ENCODE results near the gene WSCD2.

The WSCD2 gene

GRCh38 chr12:108148521-108149074 is 19.5 kb downstream of the WSCD2 start:
- no peak overlapping the region for H3K27ac Mint-ChIP-seq
- no peaks in the 10 kb centered on the region for H3K4me1 Mint-ChIP-seq (ENCODE audit: low read depth)

GRCh38 chr12:108150436-108150835 is 21.3 kb downstream of the WSCD2 start:
- Mint-ChIP-seq H3K27me3 (ENCODE audit: low read depth) (no peaks in the 10 kb centered on the region), H3K4me3 (no peak overlapping the region), H3K4me1 (ENCODE audit: low read depth) (no peaks in the 10 kb centered on the region), H3K9me3 (no peaks in the 10 kb centered on the region), H3K27ac (no peak overlapping the region), H3K36me3 (ENCODE audit: low read depth) (no peaks in the 10 kb centered on the region)

More at GRCh38 chr12:108148521-108149074, 19.5 kb downstream of the WSCD2 start:
- Mint-ChIP-seq H3K9me3 (no peaks in the 10 kb centered on the region), H3K4me3 (no peak overlapping the region), H3K27me3 (ENCODE audit: low read depth) (no peaks in the 10 kb centered on the region), H3K36me3 (ENCODE audit: low read depth) (no peaks in the 10 kb centered on the region)

- no peaks in the 10 kb centered on the region for H3K4me1 Mint-ChIP-seq (ENCODE audit: low read depth)
- no peak overlapping the region for H3K27ac Mint-ChIP-seq
- H3K36me3 Mint-ChIP-seq (ENCODE audit: low read depth) = no peaks in the 10 kb centered on the region
- H3K4me3 Mint-ChIP-seq = no peak overlapping the region
- no peaks in the 10 kb centered on the region for H3K27me3 Mint-ChIP-seq (ENCODE audit: low read depth)
- no peaks in the 10 kb centered on the region for H3K9me3 Mint-ChIP-seq
Measured at GRCh38 chr12:108151533-108152169, 22.6 kb downstream of the WSCD2 start.

GRCh38 chr12:108152170-108152538 is 23.1 kb downstream of the WSCD2 start:
- no peaks in the 10 kb centered on the region for H3K9me3 Mint-ChIP-seq
- H3K27ac Mint-ChIP-seq = no peak overlapping the region
- H3K36me3 Mint-ChIP-seq (ENCODE audit: low read depth) = no peaks in the 10 kb centered on the region
- no peaks in the 10 kb centered on the region for H3K27me3 Mint-ChIP-seq (ENCODE audit: low read depth)
- no peak overlapping the region for H3K4me3 Mint-ChIP-seq
- H3K4me1 Mint-ChIP-seq (ENCODE audit: low read depth) = no peaks in the 10 kb centered on the region

- H3K9me3 Mint-ChIP-seq = no peaks in the 10 kb centered on the region
- no peak overlapping the region for H3K4me3 Mint-ChIP-seq
Measured at GRCh38 chr12:108156717-108157116, 27.6 kb downstream of the WSCD2 start.

GRCh38 chr12:108157870-108158459 is 28.9 kb downstream of the WSCD2 start:
- no peaks in the 10 kb centered on the region for H3K4me1 Mint-ChIP-seq (ENCODE audit: low read depth)
- H3K4me3 Mint-ChIP-seq = no peak overlapping the region
- no peaks in the 10 kb centered on the region for H3K36me3 Mint-ChIP-seq (ENCODE audit: low read depth)
- H3K27ac Mint-ChIP-seq = no peak overlapping the region
- H3K9me3 Mint-ChIP-seq = no peaks in the 10 kb centered on the region
- no peaks in the 10 kb centered on the region for H3K27me3 Mint-ChIP-seq (ENCODE audit: low read depth)

More at GRCh38 chr12:108156717-108157116, 27.6 kb downstream of the WSCD2 start:
- Mint-ChIP-seq H3K27ac (no peak overlapping the region), H3K4me1 (ENCODE audit: low read depth) (no peaks in the 10 kb centered on the region), H3K36me3 (ENCODE audit: low read depth) (no peaks in the 10 kb centered on the region), H3K27me3 (ENCODE audit: low read depth) (no peaks in the 10 kb centered on the region)

- no peaks in the 10 kb centered on the region for H3K9me3 Mint-ChIP-seq
- H3K27me3 Mint-ChIP-seq (ENCODE audit: low read depth) = no peaks in the 10 kb centered on the region
- H3K4me3 Mint-ChIP-seq = no peak overlapping the region
- H3K4me1 Mint-ChIP-seq (ENCODE audit: low read depth) = no peaks in the 10 kb centered on the region
- no peaks in the 10 kb centered on the region for H3K36me3 Mint-ChIP-seq (ENCODE audit: low read depth)
- H3K27ac Mint-ChIP-seq = no peak overlapping the region
Measured at GRCh38 chr12:108162207-108162606, 33.1 kb downstream of the WSCD2 start.

- Mint-ChIP-seq H3K27ac (no peak overlapping the region), H3K27me3 (ENCODE audit: low read depth) (no peaks in the 10 kb centered on the region), H3K4me3 (no peak overlapping the region), H3K36me3 (ENCODE audit: low read depth) (no peaks in the 10 kb centered on the region), H3K9me3 (no peaks in the 10 kb centered on the region), H3K4me1 (ENCODE audit: low read depth) (no peaks in the 10 kb centered on the region)
Measured at GRCh38 chr12:108166505-108166904, 37.4 kb downstream of the WSCD2 start.

GRCh38 chr12:108167974-108168373 is 38.9 kb downstream of the WSCD2 start:
- Mint-ChIP-seq H3K36me3 (ENCODE audit: low read depth) (no peaks in the 10 kb centered on the region), H3K4me1 (ENCODE audit: low read depth) (no peaks in the 10 kb centered on the region), H3K27me3 (ENCODE audit: low read depth) (no peaks in the 10 kb centered on the region), H3K4me3 (no peak overlapping the region), H3K9me3 (no peaks in the 10 kb centered on the region), H3K27ac (no peak overlapping the region)

- Mint-ChIP-seq H3K27me3 (ENCODE audit: low read depth) (no peaks in the 10 kb centered on the region), H3K4me1 (ENCODE audit: low read depth) (no peaks in the 10 kb centered on the region), H3K9me3 (no peaks in the 10 kb centered on the region), H3K36me3 (ENCODE audit: low read depth) (no peaks in the 10 kb centered on the region), H3K4me3 (no peak overlapping the region), H3K27ac (no peak overlapping the region)
Measured at GRCh38 chr12:108169708-108170107, 40.6 kb downstream of the WSCD2 start.

GRCh38 chr12:108170164-108170563 is 41.1 kb downstream of the WSCD2 start:
- no peaks in the 10 kb centered on the region for H3K36me3 Mint-ChIP-seq (ENCODE audit: low read depth)
- no peaks in the 10 kb centered on the region for H3K27me3 Mint-ChIP-seq (ENCODE audit: low read depth)
- H3K4me1 Mint-ChIP-seq (ENCODE audit: low read depth) = no peaks in the 10 kb centered on the region
- no peak overlapping the region for H3K4me3 Mint-ChIP-seq
- no peaks in the 10 kb centered on the region for H3K9me3 Mint-ChIP-seq
- no peak overlapping the region for H3K27ac Mint-ChIP-seq

GRCh38 chr12:108172033-108172432 is 42.9 kb downstream of the WSCD2 start:
- Mint-ChIP-seq H3K36me3 (ENCODE audit: low read depth) (no peaks in the 10 kb centered on the region), H3K27me3 (ENCODE audit: low read depth) (no peaks in the 10 kb centered on the region), H3K4me3 (no peak overlapping the region), H3K9me3 (no peaks in the 10 kb centered on the region), H3K4me1 (ENCODE audit: low read depth) (no peaks in the 10 kb centered on the region), H3K27ac (no peak overlapping the region)

- Mint-ChIP-seq H3K4me3 (no peak overlapping the region), H3K36me3 (ENCODE audit: low read depth) (no peaks in the 10 kb centered on the region), H3K4me1 (ENCODE audit: low read depth) (no peaks in the 10 kb centered on the region), H3K9me3 (no peaks in the 10 kb centered on the region), H3K27ac (no peak overlapping the region), H3K27me3 (ENCODE audit: low read depth) (no peaks in the 10 kb centered on the region)
Measured at GRCh38 chr12:108173160-108173559, 44.1 kb downstream of the WSCD2 start.

GRCh38 chr12:108173892-108174291 is 44.8 kb downstream of the WSCD2 start:
- H3K4me3 Mint-ChIP-seq = no peak overlapping the region
- H3K27me3 Mint-ChIP-seq (ENCODE audit: low read depth) = no peaks in the 10 kb centered on the region
- no peaks in the 10 kb centered on the region for H3K4me1 Mint-ChIP-seq (ENCODE audit: low read depth)
- H3K9me3 Mint-ChIP-seq = no peaks in the 10 kb centered on the region
- H3K27ac Mint-ChIP-seq = no peak overlapping the region
- H3K36me3 Mint-ChIP-seq (ENCODE audit: low read depth) = no peaks in the 10 kb centered on the region

- Mint-ChIP-seq H3K9me3 (no peaks in the 10 kb centered on the region), H3K36me3 (ENCODE audit: low read depth) (no peaks in the 10 kb centered on the region), H3K27ac (no peak overlapping the region), H3K27me3 (ENCODE audit: low read depth) (no peaks in the 10 kb centered on the region), H3K4me3 (no peak overlapping the region), H3K4me1 (ENCODE audit: low read depth) (no peaks in the 10 kb centered on the region)
Measured at GRCh38 chr12:108174641-108175040, 45.6 kb downstream of the WSCD2 start.
